Activated T-helper 2 cell treated with anti-CD3 and anti-CD28 coated beads, Interferon-gamma antibody, Interleukin-2, Interleukin-4, amounts not matched to agents 10 μg/mL and 5 μg/mL and 100 μg/mL, durations not matched to agents 14 hours and 24 hours and 36 hours (primary cell): ENCODE measurements around the gene FHDC1. TPM values are rescaled to one million over a fixed set of nuclear protein-coding genes. Genes with fewer than 3 reads are reported as not detected.

Source experiments
- DNase-seq: peaks from one replicate; pipeline ENCODE4 v3.0.0; 2021; ENCODE audit warnings: low spot score
- H3K27ac Mint-ChIP-seq: one replicate; pipeline ENCODE4 v1.8.0; 2021; ENCODE audit warnings: mixed read lengths
- H3K27me3 Mint-ChIP-seq: one replicate; pipeline ENCODE4 v1.8.0; 2021; ENCODE audit warnings: low read depth, mixed read lengths
- H3K36me3 Mint-ChIP-seq: one replicate; pipeline ENCODE4 v1.8.0; 2021; ENCODE audit warnings: low read depth, mixed read lengths
- H3K4me1 Mint-ChIP-seq: one replicate; pipeline ENCODE4 v1.8.0; 2021; ENCODE audit warnings: low read depth, mixed read lengths
- H3K4me3 Mint-ChIP-seq: one replicate; pipeline ENCODE4 v1.8.0; 2021; ENCODE audit warnings: low read depth, mild to moderate bottlenecking, moderate library complexity, mixed read lengths
- H3K9me3 Mint-ChIP-seq: one replicate; pipeline ENCODE4 v1.8.0; 2021; ENCODE audit warnings: mixed read lengths
- intact Hi-C: fragments of 100-400 bp; cut with micrococcal nuclease; formaldehyde crosslinking; loops from one replicate; pipeline ENCODE4 v1.15.1; 2023
- total RNA-seq: library from RNA; stranded (reverse); gene quantifications from 2 replicates; pipeline ENCODE4 v1.2.3, GENCODE V29; 2022

FHDC1 gene
- total RNA-seq, 1 donor from 2014 or later: 0.07 TPM

DNA sequence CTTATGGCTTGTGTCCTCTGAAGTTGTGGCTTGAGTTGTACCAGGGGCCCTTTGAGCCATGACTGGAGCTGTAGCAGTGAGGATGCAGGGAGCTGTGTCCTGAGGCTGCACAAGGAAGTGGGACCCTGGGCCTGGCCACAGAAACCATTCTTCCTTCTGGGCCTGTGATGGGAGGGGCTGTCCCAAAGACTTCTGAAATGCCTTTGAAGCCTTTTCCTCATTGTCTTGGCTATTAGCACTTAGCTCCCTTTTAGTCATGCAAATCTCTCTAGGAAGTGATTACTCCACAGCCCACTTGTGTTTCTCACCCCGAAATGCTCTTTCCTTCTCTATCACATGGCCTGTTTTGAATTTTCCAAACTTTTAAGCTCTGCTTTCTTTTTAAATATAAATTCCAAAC, 92.4 kb downstream of the FHDC1 start:
- peaks cover 3% of the 10 kb centered on the region for H3K27me3 Mint-ChIP-seq
- H3K9me3 Mint-ChIP-seq: peaks cover 13% of the 10 kb centered on the region
- H3K27ac Mint-ChIP-seq: no peak overlapping the region
- no peak for DNase-seq
- intact Hi-C loops: no loop called here
- no peak overlapping the region for H3K4me3 Mint-ChIP-seq
- H3K4me1 Mint-ChIP-seq: peaks cover 5% of the 10 kb centered on the region
- H3K36me3 Mint-ChIP-seq: no peaks in the 10 kb centered on the region

Other genes with a start within 250 kb of the FHDC1 start
- 0.23 and 0.28 TPM in 2 replicates for gene TIGD4, start 156.6 kb upstream of the FHDC1 start, total RNA-seq
- 16.6 and 16.7 TPM in 2 replicates for gene ARFIP1, start 156.4 kb upstream of the FHDC1 start, total RNA-seq